NCI-H2227 treated with DMSO at 0.1 percent for 48 hours (cell line): ENCODE data around the gene HYAL2.
"Not testable (repeated sequence)": the region's sequence is repeated elsewhere in the genome, so short reads cannot be mapped to it uniquely, and the experiment has no call there.

ENCODE experiments used
- DNase-seq: peaks from one replicate; lab custom pipeline; 2025; lab: John Stamatoyannopoulos, UW

The HYAL2 gene

DNA sequence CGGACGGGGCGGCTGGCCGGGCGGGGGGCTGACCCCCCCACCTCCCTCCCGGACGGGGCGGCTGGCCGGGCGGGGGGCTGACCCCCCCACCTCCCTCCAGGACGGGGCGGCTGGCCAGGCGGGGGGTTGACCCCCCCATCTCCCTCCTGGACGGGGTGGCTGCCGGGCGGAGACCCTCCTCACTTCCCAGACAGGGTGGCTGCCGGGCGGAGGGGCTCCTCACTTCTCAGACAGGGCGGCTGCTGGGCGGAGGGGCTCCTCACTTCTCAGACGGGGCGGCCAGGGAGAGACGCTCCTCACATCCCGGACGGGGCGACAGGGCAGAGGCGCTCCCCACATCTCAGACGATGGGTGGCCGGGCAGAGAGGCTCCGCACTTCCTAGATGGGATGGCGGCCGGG, 10.5 kb downstream of the HYAL2 start:
- DNase-seq = not testable (repeated sequence)

DNA sequence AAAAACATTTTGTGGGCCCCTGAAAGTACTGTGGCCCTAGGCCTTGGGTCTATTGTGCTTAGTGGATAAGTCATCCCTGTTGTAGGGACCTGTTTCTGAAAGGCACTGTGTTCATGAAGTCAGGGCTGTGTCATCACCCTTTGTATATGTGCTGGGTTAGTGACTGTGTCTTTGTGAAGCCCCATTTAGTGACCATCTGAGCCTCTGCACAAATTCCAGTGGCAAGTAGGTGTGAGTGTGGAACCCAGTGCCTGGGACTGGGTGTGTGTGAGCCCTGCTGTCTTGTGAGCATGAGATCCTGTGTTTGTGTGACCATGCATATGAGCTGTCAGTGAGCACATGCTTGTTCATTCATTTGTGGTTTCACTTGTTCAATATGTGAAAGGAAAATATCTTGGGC, 17.9 kb downstream of the HYAL2 start:
- no peak for DNase-seq

DNA sequence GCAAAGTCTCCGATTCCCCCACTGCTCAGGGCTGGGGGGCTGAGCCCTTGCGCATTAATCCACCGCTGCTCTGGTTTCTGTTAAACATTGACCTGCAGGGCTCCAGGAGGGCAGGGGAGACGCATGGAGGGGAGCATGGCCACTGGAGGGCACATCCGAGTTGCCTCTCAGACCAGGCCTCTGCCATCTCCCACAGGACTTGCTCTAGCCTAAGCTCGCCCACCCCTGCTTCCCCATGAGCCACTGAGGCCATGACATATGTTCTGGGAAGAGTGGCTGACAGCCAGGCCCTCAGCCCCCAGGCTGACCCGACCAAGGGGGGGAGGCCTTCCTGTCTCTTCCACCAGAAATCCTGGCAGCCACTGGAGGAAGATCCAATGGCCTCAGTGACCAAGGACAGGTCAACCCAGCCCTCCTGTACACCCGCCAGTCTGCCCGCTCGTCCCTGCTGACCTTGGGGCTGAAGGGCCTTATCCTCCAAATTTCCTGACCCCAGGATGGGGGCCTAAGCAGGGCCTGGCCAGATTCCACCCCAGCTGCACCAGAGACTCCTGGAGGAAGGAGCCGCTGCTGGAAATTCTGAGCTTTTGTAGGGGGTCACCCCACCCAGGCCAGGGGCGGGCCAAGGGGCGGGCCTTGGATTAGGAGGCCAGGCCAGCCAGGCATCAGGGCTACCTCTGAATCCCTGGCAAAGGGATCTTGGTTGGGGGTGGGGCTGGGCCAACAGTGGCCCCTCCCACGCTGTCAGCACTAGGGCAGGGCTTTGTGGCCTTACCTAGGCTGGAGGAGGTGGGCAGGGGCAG, 19.3 kb downstream of the HYAL2 start, which contains the start of gene HYAL1:
Gene HYAL1, minus strand, starts transcription at position 562 of the 803 bp plus-strand sequence. CDS start 618 bp downstream, outside the sequence.
- no peak for DNase-seq

DNA sequence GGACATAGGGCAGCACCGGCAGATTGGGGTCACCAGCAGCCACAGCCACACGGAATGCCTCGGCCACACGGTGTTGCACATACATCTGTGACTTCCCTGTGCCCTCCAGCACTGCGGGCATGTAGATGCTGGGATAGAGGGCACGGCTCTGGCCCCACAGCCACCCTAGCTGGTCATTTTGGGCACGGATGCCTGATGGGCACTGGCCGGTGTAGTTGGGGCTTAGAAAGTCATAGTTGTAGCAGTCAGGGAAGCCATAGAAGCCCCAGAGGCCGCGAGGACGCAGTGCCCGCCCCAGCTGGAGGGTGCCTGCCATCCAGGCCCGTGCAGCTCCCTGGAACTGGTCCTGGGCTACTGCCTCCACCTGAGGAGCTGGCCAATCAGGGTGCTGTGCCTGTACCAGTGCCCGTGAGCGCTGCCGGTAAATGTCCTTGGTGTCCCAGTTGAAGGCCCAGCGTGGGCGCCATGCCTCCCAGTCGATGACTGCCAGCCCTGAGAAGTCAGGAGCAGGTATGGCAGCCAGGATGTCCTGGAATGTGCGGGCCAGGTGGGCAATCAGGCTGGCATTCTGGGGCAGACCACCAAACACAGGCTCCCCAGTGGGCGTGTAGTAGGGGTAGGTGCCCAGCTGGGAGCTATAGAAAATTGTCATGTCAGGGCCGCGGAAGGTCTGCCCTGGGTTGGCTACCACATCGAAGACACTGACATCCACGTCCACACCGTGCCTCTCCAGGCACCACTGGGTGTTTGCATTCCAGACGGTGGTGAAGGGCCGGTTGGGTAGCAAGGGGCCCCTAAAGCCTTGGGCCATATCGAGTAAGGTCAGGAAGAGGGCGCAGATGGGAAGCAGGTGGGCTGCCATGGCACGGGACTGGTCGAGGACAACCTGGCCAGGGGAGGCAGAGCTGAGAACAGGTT, 20.2 kb downstream of the HYAL2 start:
- DNase-seq = no peak

DNA sequence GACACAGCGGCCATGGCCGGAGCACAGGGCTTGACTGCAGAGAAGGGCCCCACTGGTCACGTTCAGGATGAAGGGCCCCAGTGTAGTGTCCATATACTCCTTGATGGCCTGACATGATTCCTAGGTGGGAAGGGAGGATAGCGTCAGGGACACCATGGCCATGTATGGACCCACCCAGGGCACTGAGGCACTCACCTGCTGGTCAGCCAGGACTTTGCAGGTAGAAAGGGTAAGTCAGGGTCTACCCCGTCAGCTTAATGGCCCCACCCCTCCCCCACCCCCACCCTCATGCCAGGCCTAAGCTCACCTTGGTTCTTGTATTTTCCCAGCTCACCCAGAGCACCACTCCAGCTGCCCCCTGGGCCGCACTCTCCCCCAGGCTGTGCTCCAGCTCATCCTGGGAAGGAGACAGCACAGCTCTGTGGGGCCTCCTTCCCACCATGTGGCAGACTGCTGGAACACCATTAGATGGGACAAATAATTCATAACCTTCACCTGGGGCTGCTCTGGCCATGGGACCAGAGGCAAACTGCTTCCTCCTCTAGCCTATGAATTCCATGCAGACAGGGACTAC, 21.8 kb downstream of the HYAL2 start:
- no peak for DNase-seq

DNA sequence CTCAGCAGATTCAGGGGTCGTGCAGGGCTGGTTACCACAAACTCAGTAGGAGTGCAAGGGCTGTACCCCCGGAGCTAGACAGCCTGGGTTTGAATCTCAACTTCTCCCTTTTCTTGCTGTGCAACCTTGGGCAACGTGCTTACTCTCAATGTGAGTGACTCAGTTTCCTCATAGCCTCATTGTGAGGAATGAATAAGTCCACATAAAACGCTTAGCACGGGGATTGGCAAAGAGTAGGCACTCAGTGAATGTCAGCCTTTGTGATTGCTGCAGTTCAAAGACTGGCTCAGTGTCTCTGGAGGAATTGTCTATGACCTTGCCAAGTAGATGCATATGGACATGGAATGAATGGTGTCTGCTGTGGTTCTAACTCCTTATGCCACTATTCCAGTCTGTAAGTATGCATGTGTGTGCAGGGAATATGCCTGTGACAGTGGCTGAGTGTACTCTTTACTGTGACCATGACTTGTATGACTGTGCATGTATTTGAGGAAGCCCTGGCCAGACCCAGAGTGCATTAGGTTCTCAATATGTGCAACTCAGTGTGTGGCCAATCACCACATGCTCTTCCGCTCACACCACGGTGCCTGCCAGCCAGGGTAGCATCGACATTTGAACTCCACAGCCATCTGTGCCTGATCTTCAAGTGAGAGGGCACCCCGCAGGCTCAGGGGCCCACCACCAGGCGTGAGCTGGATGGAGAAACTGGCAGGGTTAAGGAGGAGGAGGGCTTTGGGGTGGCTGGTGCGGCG, 22.4 kb downstream of the HYAL2 start:
- no peak for DNase-seq

DNA sequence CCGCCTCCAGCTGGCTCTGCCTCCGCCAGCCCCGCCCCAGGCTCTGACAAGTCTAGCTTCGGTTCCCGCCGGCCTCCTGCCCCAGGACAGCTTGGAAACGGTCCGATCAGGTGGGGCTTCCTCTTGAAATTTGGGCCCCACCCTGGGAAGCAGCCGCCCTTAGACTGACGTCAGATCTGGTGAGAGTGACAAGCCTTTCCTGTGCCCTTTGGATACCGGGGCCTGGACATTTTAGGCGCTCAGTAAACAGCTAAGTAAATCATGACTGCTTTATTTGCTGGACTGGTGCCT, 23.0 kb downstream of the HYAL2 start:
- no peak for DNase-seq

DNA sequence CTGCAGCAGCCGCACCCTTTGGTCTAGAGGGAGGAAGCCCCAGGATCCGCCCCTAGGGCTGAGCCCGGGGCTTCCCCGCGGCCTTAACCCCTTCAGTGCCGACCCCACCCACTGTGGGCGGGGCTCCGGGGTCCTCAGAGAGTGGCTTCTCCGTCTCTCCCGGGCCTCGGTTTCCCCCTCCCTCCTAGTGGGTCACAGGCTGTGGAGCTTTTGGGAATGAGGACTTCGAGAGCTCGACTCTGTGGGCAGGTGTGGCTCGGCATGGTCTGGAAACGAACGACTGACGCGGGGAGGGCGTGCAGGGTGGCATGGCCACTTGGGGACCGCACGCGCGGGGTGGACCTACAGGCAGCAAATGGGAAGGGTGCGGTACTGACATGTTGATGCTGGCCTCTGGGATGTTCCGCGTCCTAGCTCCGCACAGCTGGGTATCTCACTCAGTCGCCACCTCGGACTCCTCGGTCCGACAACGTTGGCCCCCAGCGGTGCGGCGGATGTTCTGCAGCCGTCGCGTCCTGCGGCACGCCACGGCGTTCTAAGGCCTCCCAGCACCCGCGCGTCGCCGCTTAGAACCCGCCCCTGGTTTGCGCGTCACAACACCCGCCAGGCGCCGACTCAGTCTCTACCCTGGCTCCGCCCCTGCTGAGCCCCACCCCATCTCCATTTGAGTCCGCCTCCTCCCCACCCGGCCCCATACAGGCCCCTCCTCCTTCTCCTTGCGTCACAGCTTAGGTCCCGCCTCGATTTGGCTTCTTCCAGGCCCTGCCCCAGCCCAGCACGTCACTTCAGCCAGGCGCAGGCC, 23.5 kb downstream of the HYAL2 start, which contains the start of the genes HYAL3 and NAA80:
Gene HYAL3, minus strand, starts transcription at position 570 of the 802 bp plus-strand sequence. CDS start 3,803 bp downstream, outside the sequence.
Gene NAA80, minus strand, starts transcription at position 570 of the 802 bp plus-strand sequence. CDS start 1,942 bp downstream, outside the sequence.
- peak; percentile 95 for DNase-seq

DNA sequence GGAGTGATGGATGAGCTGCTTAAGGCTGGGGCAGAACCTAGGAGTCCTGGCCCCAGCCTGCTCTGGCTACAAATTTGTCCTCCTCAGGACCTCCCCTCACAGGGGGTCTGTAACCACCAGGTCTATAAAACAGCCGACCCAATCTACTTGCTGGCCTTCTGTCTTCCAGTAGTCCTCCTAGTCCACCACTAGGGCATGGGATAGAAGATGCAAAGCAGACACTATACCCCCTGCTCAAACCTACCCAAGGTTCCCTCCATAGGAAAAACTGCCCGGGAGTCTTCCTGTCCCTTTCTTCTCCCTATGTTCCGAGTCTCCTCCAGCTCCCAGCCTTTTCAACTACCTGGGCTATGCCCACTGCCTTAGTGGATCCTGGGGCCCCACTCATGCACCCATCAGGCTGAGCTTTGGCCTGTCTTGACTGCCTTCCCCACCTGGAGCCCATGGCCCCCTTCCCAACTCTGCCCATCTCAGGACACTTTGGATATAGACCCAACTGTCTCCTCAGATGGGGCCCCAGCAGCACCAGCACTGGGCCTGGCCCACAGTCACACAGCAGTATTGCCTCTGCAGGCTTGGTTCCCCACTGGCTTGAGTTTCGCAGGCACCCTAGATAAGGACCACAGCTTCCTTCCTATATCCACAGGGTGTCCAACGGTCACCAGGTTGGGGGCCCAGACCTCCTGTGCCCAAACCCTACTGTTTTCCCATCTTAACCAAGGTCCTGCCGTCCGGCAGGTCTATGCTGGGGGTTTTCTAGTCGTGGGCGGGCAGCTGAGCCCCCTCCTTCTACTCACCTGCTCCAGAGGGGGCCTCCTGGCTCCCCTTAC, 24.4 kb downstream of the HYAL2 start:
- no peak for DNase-seq

DNA sequence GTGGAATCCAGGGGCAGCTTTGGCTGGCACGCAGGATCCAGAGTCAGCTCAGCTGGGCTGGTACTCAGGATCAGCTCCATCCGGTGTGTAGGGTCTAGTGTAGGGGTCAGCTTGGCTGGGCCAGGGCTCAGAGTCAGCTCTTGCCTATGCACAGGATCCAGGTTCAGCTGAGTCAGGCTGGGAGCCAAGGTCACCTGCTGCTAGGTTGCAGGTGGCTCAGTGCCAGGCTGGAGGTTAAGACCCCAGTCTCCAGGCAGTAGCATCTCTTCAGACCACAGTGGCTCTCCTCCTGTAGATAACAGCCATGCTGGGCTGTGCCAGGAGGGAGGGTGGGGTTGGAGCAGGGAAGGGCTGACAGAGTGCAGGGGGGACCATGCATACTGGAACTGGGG, 25.2 kb downstream of the HYAL2 start:
- DNase-seq = no peak

DNA sequence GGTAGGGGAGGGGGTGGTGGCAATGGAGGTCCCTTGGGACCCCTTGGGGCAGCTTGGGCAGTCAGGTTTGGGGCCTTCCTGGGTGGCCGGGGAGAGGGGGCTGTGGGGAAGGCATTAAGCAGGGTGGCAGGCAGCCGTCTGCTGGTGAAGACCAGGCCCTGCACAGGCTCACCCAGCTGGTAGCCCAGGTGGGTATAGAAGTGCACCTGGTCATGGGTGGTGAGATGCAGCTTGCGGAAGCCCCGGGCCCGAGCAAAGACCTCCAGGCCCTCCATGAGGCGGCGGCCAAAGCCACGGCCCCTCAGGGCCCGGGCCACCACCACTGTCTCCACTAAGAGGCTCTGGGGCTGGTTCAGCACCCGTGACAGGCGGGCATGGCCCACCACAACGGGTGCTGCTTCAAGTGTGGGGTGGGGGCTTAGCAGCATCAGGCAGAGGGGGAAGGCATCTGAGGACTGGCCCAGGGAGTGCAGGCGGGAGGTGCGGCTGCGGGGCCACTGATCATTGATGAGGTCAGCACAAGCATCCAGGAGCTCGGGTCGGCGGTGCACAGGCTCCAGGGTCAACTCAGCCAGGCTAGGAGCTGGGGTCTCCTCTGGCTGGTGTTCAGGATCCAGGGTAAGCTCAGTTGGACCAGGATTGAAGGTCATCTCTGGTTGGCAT, 25.7 kb downstream of the HYAL2 start:
- no peak for DNase-seq

DNA sequence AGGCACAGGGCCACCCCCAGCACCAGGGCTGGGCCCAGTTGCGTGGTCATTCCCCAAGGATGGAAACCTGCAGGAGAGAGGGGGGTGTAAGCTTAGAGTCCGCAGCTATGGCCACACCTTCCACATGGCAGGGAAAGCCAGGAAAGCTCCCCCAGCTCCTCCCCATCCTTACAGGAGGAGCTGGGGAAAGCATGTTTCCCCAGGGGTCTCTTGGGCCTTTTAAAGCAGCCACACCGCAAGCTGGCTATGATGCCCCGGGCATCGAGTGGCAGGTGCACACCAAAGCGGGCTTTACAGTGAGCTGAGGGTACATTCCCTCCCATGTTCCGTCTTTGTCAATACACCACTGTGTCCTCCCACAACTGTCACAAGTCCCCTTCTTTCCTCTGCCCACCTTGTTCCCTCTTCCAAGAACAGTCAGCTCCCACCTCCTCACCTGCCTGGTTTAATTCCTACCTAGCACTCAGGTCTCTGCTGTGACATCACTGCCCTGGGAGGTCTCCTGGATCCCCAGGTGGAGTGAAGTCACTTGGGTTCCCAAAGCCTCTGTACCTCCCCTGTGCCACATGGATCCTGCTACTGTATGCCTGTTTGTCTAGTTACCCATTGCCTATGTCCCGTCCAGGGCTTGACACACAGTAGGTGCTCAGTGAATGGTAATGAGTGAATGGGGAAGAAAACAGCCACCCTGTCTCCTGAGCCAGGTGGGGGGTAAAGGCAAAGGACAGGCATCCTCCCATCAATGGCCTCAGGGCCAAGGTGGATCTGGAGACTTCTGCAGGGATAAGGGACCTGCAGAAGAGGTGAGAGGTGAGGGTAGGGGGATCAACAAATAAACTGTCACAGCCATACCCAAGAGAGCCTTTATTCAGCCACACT, 26.8 kb downstream of the HYAL2 start:
- DNase-seq = no peak

DNA sequence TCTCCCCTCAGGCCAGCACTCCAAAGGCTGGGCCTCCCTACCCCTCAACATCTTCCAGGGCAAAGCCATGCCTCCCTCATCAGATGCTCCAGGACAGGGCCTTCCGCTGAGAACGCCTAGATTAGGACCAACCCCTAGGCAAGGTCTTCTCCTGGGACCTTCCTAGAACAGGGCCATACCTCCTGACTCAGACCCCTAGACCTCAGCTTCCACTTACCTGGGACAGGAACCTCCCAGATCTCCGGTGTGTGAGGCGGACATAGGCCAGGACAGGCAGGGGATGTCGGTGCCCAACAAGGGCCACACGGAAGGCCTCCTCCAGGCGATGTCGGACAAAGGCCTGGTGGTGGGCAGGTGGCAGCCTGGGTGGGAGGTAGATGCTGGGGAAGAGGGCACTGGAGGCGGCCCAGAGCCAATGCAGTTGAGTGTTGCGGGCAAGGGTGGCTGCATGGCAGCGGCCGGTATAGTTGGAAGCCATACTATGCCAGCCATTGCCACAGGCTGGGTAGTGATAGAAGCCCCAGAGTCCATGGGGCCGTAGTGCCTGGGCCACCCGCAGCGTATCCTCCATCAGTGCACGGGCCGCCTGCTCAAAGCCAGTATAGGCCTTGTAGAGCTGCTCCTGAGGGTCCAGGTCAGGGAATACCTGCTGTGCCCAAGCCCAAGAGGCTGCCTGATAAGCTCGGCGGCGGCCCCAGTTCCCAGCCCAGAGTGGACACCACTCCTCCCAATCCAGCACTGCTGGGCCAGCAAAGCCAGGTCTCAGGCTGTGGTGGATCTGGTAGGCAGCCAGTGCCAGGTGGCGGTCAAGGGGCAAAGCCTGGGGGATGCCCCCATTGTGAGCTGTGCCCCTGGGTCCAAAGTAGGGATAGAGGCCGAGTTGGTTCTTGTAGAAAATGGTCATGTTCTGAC, 27.8 kb downstream of the HYAL2 start:
- no peak for DNase-seq

DNA sequence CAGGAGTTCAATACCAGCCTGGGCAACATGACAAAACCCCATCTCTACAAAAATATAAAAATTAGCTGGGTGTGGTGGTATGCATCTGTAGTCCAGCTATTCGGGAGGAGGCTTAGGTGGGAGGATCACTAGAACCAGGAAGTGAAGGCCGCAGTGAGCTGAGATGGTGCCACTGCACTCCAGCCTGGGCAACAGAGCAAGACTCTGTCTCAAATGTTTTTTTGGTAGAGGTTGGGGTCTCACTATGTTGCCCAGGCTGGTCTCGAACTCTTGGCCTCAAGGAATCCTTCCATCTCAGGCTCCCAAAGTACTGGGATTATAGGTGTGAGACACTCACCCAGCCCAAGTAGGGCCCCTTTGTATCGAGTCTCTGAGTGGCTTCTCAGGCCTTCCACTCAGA, 28.5 kb downstream of the HYAL2 start:
- no peak for DNase-seq

DNA sequence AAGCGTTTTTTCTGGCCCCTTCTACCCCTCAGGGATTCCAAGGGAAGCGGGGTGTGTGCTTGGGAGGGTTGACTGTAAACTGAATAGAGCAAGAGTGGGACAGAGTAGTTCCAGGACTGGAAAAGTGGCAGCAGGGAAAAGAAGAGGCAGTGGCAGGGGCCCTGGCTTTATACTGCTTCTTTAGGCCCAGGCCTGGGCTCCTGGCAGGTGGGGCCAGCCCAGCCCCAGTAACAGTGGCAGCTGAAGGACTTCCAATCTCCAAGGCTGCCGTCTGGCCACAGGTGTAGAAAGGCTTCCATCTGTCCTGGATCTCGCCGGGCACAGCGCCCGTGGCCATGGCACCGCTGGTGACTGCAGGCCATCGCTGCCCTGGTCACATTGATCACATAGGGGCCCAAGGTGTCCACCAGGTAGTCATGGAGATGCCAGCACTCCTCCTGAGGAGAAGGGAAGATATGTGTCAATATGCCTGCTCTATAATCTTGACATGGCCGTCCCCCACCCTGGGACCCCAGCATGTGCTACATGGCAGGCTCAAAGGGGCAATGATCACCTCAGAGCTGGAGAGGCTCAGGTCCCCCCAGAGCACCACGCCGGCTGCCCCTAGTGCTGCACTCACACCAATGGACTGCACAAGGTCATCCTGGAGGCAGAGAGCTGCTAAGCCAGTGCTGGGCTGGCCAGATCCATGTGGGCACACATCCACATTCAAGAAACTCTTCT, 29.3 kb downstream of the HYAL2 start:
- no peak for DNase-seq

DNA sequence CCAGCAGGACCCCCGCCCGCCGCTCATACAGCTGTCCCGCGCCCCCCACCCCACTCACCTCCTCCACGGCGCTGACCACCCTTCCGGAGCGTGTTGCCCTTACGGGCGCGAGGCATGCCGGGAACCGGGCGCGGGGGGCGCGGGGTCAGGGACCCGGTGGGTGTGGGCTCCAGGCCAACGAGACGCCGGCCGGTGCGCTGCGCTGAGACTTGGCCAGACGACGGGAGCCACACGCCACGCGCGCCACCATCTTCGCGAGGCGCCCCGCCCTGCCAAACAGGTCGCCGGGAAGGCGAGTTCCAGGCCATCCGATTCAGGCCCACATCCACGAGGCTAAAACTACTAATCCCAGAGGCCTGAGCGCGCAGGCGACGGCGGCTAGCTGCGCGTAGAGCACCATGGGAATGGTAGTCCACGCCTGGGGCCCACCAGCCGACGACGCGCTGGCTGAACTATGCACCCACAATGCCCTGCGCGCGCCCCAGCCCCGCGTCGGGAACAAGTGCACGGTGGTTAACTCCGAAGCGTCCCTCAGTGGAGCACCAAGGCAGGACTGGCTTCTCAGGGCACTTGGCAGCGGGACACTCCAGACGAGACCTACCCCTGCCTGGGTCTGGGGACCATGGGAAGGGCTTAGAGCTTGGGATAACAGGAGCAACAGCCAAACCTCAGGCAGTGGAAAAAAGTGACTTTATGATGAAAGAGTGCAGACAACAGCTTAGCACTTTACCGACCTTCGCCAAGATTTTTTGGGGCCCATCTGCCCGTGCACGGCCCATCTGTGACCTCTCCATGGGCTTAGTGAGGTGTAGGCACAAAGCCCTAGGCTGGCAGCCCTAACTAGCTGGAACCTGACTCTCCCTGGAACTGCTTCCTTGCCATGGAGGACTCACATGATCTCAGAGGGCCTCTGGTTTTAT, 30.1 kb downstream of the HYAL2 start, which contains the start of gene IFRD2:
Gene IFRD2, minus strand, starts transcription at position 271 of the 920 bp plus-strand sequence. Its CDS starts 155 bp downstream, at position 116.
- peak; percentile 87 for DNase-seq
